ENCODE measurements around the gene LRRC49. TPM values are rescaled to one million over a fixed set of nuclear protein-coding genes. Genes with fewer than 3 reads are reported as not detected.

Gene LRRC49
- total and polyA plus RNA-seq, 2 experiments from 2014 or later, result 8.5 to 14.6 TPM

- TF ChIP-seq ZNF462 (CRISPR knock-in tag; IDR thresholded peaks at IDR 0.05), result no peak
- TF ChIP-seq STAT1 (IDR thresholded peaks at IDR 0.05; ENCODE audit: unreplicated experiment), result no peak
Measured at GRCh38 chr15:71083349-71083748, 190.7 kb downstream of the LRRC49 start (continued).

GRCh38 chr15:71084264-71084663 lies 191.6 kb downstream of the LRRC49 start:
- Mint-ChIP-seq H3K4me3 (no peak overlapping the region), H3K4me1 (peaks cover 23% of the 10 kb centered on the region), H3K27me3 (ENCODE audit: insufficient read depth, low read depth, poor library complexity) (peaks cover 47% of the 10 kb centered on the region), H3K27ac (no peak overlapping the region), H3K36me3 (ENCODE audit: low read depth) (peaks cover 21% of the 10 kb centered on the region), H3K9me3 (peaks cover 32% of the 10 kb centered on the region)
- H3F3A ChIP-seq (replicated peaks; ENCODE audit: low read depth), result no peaks in the 10 kb centered on the region
- peaks cover 5% of the 10 kb centered on the region; the same call in 1 of the 2 replicates for H3K9me2 ChIP-seq (ENCODE audit: insufficient read depth)
- H2AFZ ChIP-seq, result no peak overlapping the region
- DNase-seq (ENCODE audit: low spot score), result no peak
- no peak for ATAC-seq
- no peak overlapping the region for H3K4me2 ChIP-seq
- no peaks in the 10 kb centered on the region; the same call in 1 of the 2 replicates for H3K36me3 ChIP-seq (ENCODE audit: insufficient read depth)
- no peaks in the 10 kb centered on the region for H3K79me2 ChIP-seq (replicated peaks; ENCODE audit: insufficient read depth)
- no peak overlapping the region for H3K4me3 ChIP-seq
- peaks cover 16% of the 10 kb centered on the region for H3K4me1 ChIP-seq (ENCODE audit: insufficient read depth)
- no peaks in the 10 kb centered on the region for H4K20me1 ChIP-seq (replicated peaks; ENCODE audit: insufficient read depth)
- no peak for TF ChIP-seq EZH2phosphoT487 (IDR thresholded peaks at IDR 0.05; ENCODE audit: unreplicated experiment)
- TF ChIP-seq CREB1 (CRISPR knock-in tag; IDR thresholded peaks at IDR 0.05; ENCODE audit: low read depth), result no peak
- TF ChIP-seq ZNF114 (CRISPR knock-in tag; IDR thresholded peaks at IDR 0.05), result no peak
- TF ChIP-seq JUNB (IDR thresholded peaks at IDR 0.05; ENCODE audit: unreplicated experiment), result no peak
- TF ChIP-seq, protein P1, sequence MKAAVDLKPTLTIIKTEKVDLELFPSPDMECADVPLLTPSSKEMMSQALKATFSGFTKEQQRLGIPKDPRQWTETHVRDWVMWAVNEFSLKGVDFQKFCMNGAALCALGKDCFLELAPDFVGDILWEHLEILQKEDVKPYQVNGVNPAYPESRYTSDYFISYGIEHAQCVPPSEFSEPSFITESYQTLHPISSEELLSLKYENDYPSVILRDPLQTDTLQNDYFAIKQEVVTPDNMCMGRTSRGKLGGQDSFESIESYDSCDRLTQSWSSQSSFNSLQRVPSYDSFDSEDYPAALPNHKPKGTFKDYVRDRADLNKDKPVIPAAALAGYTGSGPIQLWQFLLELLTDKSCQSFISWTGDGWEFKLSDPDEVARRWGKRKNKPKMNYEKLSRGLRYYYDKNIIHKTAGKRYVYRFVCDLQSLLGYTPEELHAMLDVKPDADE (IDR thresholded peaks at IDR 0.05), result no peak
- no peak for TF ChIP-seq ZNF462 (CRISPR knock-in tag; IDR thresholded peaks at IDR 0.05)
- TF ChIP-seq EZH2 (IDR thresholded peaks at IDR 0.05; ENCODE audit: low read depth, unreplicated experiment), result no peak
- TF ChIP-seq ZNF331 (CRISPR knock-in tag; IDR thresholded peaks at IDR 0.05; ENCODE audit: low read depth), result no peak
- H3K27me3 ChIP-seq (ENCODE audit: insufficient read depth), result peaks cover 53% of the 10 kb centered on the region
- H3K27ac ChIP-seq (ENCODE audit: low read depth), result no peak overlapping the region

Data from GM23338 (cell line).